Effector memory CD8-positive, alpha-beta T cell (primary cell): ENCODE results near the gene NUCKS1.

ENCODE experiments used
- ATAC-seq: fragments of 150-1000 bp; cut with Tn5 transposase; replicated peaks from 2 replicates; pipeline ENCODE4 v1.10.0; 2021; ENCODE audit warnings: mild to moderate bottlenecking, moderate library complexity
- DNase-seq, 3 experiments: peaks; one replicate each; pipeline ENCODE4 v3.0.0; 2021
- H3K27ac Mint-ChIP-seq, 2 donors: one replicate each; pipeline ENCODE4 v1.8.0; 2022; ENCODE audit warnings: mild to moderate bottlenecking in 2 of 2, mixed read lengths in 2 of 2, moderate library complexity in 2 of 2
- H3K27me3 Mint-ChIP-seq, 2 donors: one replicate each; pipeline ENCODE4 v1.8.0; 2022; ENCODE audit warnings: mixed read lengths in 2 of 2
- H3K36me3 Mint-ChIP-seq: one replicate; pipeline ENCODE4 v1.8.0; 2022; ENCODE audit warnings: mild to moderate bottlenecking, moderate library complexity, mixed read lengths; ENCODE audit not compliant: insufficient read depth
- H3K4me1 Mint-ChIP-seq, 2 donors: one replicate each; pipeline ENCODE4 v1.8.0; 2022; ENCODE audit warnings: low read depth in 2 of 2, mixed read lengths in 2 of 2
- H3K4me3 Mint-ChIP-seq, 2 donors: one replicate each; pipeline ENCODE4 v1.8.0; 2022; ENCODE audit warnings: mild to moderate bottlenecking in 2 of 2, mixed read lengths in 2 of 2, moderate library complexity in 2 of 2
- H3K9me3 Mint-ChIP-seq, 2 donors: one replicate each; pipeline ENCODE4 v1.8.0; 2022; ENCODE audit warnings: mixed read lengths in 2 of 2

Gene NUCKS1

GRCh38 chr1:205675247-205675646, 74.7 kb downstream of the NUCKS1 start:
- Mint-ChIP-seq H3K36me3 (peaks cover 12% of the 10 kb centered on the region), H3K4me3 (no peak overlapping the region), H3K27ac (no peak overlapping the region), H3K9me3 (no peaks in the 10 kb centered on the region), H3K27me3 (peaks cover 26 to 73% of the 10 kb centered on the region in 2 donors), H3K4me1 (peaks cover 9 to 10% of the 10 kb centered on the region in 2 donors)
- DNase-seq = no peak
- ATAC-seq = no peak

- no peak for ATAC-seq
- DNase-seq = no peak
- no peak overlapping the region for H3K27ac Mint-ChIP-seq
- H3K4me1 Mint-ChIP-seq = peaks cover 6 to 7% of the 10 kb centered on the region in 2 donors
- no peaks in the 10 kb centered on the region for H3K9me3 Mint-ChIP-seq
- H3K36me3 Mint-ChIP-seq = peaks cover 3% of the 10 kb centered on the region
- no peak overlapping the region for H3K4me3 Mint-ChIP-seq
- peaks cover 35 to 86% of the 10 kb centered on the region in 2 donors for H3K27me3 Mint-ChIP-seq
Measured at GRCh38 chr1:205672970-205673369, 77.0 kb downstream of the NUCKS1 start.

GRCh38 chr1:205672395-205672889, 77.5 kb downstream of the NUCKS1 start:
- peaks cover 3% of the 10 kb centered on the region for H3K36me3 Mint-ChIP-seq
- peaks cover 6 to 7% of the 10 kb centered on the region in 2 donors for H3K4me1 Mint-ChIP-seq
- H3K9me3 Mint-ChIP-seq = no peaks in the 10 kb centered on the region
- DNase-seq (no peak), ATAC-seq (no peak)
- H3K4me3 Mint-ChIP-seq = no peak overlapping the region
- H3K27ac Mint-ChIP-seq = no peak overlapping the region
- peaks cover 37 to 92% of the 10 kb centered on the region in 2 donors for H3K27me3 Mint-ChIP-seq

- ATAC-seq (no peak), DNase-seq (no peak)
- Mint-ChIP-seq H3K9me3 (no peaks in the 10 kb centered on the region), H3K4me1 (peaks cover 0 to 6% of the 10 kb centered on the region in 2 donors), H3K4me3 (no peak overlapping the region), H3K27ac (no peak overlapping the region), H3K36me3 (peaks cover 3% of the 10 kb centered on the region), H3K27me3 (peaks cover 36 to 80% of the 10 kb centered on the region in 2 donors)
Measured at GRCh38 chr1:205670611-205671430, 79.2 kb downstream of the NUCKS1 start.

GRCh38 chr1:205670150-205670446, 79.9 kb downstream of the NUCKS1 start:
- Mint-ChIP-seq H3K27me3 (peaks cover 31 to 72% of the 10 kb centered on the region in 2 donors), H3K27ac (no peak overlapping the region), H3K4me3 (no peak overlapping the region), H3K9me3 (no peaks in the 10 kb centered on the region), H3K4me1 (peaks cover 3 to 6% of the 10 kb centered on the region in 2 donors), H3K36me3 (peaks cover 3% of the 10 kb centered on the region)
- no peak for ATAC-seq
- DNase-seq = no peak

- Mint-ChIP-seq H3K9me3 (no peaks in the 10 kb centered on the region), H3K36me3 (peaks cover 3% of the 10 kb centered on the region), H3K4me1 (peaks cover 4 to 6% of the 10 kb centered on the region in 2 donors), H3K27ac (no peak overlapping the region), H3K27me3 (peaks cover 31 to 67% of the 10 kb centered on the region in 2 donors), H3K4me3 (no peak overlapping the region)
- no peak for DNase-seq
- ATAC-seq = no peak
Measured at GRCh38 chr1:205669341-205670149, 80.4 kb downstream of the NUCKS1 start.

- H3K36me3 Mint-ChIP-seq = peaks cover 3% of the 10 kb centered on the region
- DNase-seq (no peak), ATAC-seq (peak; percentile 43)
- peaks cover 31 to 67% of the 10 kb centered on the region in 2 donors for H3K27me3 Mint-ChIP-seq
- no peaks in the 10 kb centered on the region for H3K9me3 Mint-ChIP-seq
- H3K27ac Mint-ChIP-seq = no peak overlapping the region
- no peak overlapping the region for H3K4me3 Mint-ChIP-seq
- H3K4me1 Mint-ChIP-seq = peaks cover 4 to 8% of the 10 kb centered on the region in 2 donors
Measured at GRCh38 chr1:205668951-205669340, 81.0 kb downstream of the NUCKS1 start.

- Mint-ChIP-seq H3K4me3 (no peak overlapping the region), H3K27ac (no peak overlapping the region), H3K9me3 (no peaks in the 10 kb centered on the region), H3K36me3 (peaks cover 3% of the 10 kb centered on the region), H3K4me1 (peaks cover 4 to 8% of the 10 kb centered on the region in 2 donors), H3K27me3 (peaks cover 31 to 60% of the 10 kb centered on the region in 2 donors)
- ATAC-seq (no peak), DNase-seq (no peak)
Measured at GRCh38 chr1:205667909-205668643, 81.9 kb downstream of the NUCKS1 start.

GRCh38 chr1:205666372-205667166, 83.4 kb downstream of the NUCKS1 start:
- H3K27ac Mint-ChIP-seq = peak overlapping the region in 1 of 2 donors; percentile 38
- H3K4me1 Mint-ChIP-seq = peaks cover 4 to 6% of the 10 kb centered on the region in 2 donors
- no peak overlapping the region for H3K4me3 Mint-ChIP-seq
- H3K27me3 Mint-ChIP-seq = peaks cover 23 to 60% of the 10 kb centered on the region in 2 donors
- no peak for DNase-seq
- ATAC-seq = no peak
- peaks cover 3% of the 10 kb centered on the region for H3K36me3 Mint-ChIP-seq
- H3K9me3 Mint-ChIP-seq = no peaks in the 10 kb centered on the region

- Mint-ChIP-seq H3K27ac (no peak overlapping the region), H3K36me3 (no peaks in the 10 kb centered on the region), H3K9me3 (no peaks in the 10 kb centered on the region), H3K4me1 (peaks cover 4 to 6% of the 10 kb centered on the region in 2 donors), H3K27me3 (peaks cover 22 to 60% of the 10 kb centered on the region in 2 donors), H3K4me3 (no peak overlapping the region)
- DNase-seq (no peak), ATAC-seq (no peak)
Measured at GRCh38 chr1:205665201-205666045, 84.6 kb downstream of the NUCKS1 start.

- no peak for ATAC-seq
- no peak overlapping the region for H3K27ac Mint-ChIP-seq
- no peak for DNase-seq
- H3K36me3 Mint-ChIP-seq = no peaks in the 10 kb centered on the region
- H3K4me3 Mint-ChIP-seq = no peak overlapping the region
- peaks cover 4 to 6% of the 10 kb centered on the region in 2 donors for H3K4me1 Mint-ChIP-seq
- H3K9me3 Mint-ChIP-seq = no peaks in the 10 kb centered on the region
- H3K27me3 Mint-ChIP-seq = peaks cover 24 to 58% of the 10 kb centered on the region in 2 donors
Measured at GRCh38 chr1:205664399-205665017, 85.5 kb downstream of the NUCKS1 start.
